ENCODE results near the gene DOCK1.

The DOCK1 gene

DNA sequence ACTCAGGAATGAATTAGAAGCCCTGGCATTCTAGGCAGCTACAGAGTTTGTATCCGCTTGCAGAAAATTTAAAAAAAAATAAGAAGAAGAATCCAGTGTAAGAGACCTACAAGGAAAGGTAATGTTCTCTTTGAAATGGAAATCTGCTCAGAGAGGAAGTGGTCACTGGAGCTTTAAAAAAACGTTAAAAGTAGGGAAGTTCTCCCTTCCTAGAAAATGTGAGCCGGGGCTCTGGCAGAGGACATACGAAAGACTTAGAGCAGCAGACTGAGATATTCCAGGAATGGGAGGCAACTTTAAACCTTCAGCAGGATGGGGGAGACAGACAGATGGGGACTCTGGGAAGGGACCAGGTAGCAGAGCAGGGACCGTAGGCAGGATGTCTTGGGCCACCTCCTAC, 494.4 kb downstream of the DOCK1 start:
- DNase-seq (ENCODE audit: low read depth) = no peak
- TF ChIP-seq, protein P1, sequence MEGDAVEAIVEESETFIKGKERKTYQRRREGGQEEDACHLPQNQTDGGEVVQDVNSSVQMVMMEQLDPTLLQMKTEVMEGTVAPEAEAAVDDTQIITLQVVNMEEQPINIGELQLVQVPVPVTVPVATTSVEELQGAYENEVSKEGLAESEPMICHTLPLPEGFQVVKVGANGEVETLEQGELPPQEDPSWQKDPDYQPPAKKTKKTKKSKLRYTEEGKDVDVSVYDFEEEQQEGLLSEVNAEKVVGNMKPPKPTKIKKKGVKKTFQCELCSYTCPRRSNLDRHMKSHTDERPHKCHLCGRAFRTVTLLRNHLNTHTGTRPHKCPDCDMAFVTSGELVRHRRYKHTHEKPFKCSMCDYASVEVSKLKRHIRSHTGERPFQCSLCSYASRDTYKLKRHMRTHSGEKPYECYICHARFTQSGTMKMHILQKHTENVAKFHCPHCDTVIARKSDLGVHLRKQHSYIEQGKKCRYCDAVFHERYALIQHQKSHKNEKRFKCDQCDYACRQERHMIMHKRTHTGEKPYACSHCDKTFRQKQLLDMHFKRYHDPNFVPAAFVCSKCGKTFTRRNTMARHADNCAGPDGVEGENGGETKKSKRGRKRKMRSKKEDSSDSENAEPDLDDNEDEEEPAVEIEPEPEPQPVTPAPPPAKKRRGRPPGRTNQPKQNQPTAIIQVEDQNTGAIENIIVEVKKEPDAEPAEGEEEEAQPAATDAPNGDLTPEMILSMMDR (conservative IDR thresholded peaks at IDR 0.05; ENCODE audit: low read depth, low read length) = no peak
- no peak overlapping the region for H3K4me3 ChIP-seq (ENCODE audit: low read length)

DNA sequence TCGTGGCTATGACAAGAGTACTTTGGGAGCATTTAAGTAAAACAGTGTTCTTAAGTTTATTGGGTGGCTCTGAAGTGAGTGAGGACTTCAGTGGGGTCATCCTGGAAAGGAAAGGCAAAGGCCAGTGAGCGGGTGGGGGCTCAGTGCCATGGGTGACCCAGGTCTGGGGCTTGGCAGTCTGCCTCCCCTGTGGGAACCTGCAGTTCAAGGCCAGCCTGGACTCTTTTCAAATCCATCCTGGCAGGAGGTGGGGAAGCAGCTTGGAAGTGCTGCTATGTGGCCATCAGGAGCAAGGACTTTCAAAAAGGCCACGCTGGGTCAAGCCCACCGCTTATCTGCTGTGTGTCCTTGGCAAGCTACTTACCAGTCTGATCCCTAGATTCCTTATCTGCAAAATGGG, 495.0 kb downstream of the DOCK1 start:
- DNase-seq (ENCODE audit: low read depth) = no peak
- TF ChIP-seq, protein P1 (conservative IDR thresholded peaks at IDR 0.05; ENCODE audit: low read depth, low read length) = no peak
- no peak overlapping the region for H3K4me3 ChIP-seq (ENCODE audit: low read length)

DNA sequence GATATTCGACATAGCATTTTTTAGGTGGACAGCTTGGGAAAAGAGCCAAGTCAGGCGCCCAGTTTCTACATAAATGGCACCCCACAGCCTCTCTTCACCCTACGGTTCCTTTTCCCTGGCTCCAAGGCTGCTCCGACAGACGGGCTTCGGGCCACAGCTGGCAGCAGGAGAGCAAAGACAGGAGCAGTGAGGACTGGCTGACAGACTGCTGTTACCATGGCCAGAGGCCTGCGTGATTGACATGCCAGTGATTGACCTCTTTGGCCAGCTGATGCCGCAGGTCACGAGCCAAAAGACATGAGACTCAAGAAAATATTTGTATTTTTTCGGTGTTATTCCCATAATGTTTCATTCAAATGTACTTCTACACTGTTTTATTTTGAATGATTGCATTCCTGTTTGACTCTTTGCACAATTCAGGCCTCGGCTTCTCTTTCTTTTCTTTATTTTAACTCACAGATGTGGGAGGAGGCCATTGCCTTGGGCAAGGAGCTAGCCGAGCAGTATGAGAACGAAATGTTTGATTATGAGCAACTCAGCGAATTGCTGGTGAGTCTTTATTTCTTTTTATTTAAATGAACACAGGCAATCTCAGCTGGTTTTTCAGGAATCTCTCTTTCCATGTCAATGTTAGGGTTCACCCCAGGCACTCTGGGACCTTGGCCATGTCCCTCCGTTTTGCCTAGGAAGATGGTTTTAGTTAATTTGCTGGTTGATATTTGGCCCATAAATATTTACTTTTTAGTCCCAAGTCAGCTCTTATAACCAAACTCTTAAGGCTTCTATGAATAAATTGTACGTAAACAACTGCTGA, 497.6 kb downstream of the DOCK1 start:
- no peak overlapping the region for H3K4me3 ChIP-seq (ENCODE audit: low read length)

DNA sequence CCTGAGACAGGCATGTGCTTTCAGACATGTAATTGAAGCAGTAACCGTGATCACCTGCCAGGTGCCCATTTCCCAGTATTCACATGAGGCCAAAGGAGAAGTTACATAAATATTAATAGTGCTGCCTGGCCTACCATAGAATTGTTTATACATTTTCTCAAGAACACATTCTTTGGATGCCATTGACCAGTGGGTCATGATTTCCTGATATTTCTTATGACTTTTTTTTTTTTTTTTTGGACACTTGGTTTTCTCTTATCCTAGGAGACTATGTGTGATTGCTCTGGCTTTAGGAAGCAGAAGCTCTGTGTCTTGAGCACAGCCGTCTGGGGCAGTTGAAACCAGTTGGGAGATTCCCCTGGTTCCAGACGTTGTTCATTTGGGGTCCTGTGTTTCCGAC, 500.0 kb downstream of the DOCK1 start:
- DNase-seq (ENCODE audit: low read depth) = peak; percentile 28
- TF ChIP-seq, protein P1 (conservative IDR thresholded peaks at IDR 0.05; ENCODE audit: low read depth, low read length) = no peak
- no peak overlapping the region for H3K4me3 ChIP-seq (ENCODE audit: low read length)

More for the DNA sequence above, 497.6 kb downstream of the DOCK1 start:
- TF ChIP-seq, protein P1 (conservative IDR thresholded peaks at IDR 0.05; ENCODE audit: low read depth, low read length) = no peak
- no peak for DNase-seq (ENCODE audit: low read depth)

DNA sequence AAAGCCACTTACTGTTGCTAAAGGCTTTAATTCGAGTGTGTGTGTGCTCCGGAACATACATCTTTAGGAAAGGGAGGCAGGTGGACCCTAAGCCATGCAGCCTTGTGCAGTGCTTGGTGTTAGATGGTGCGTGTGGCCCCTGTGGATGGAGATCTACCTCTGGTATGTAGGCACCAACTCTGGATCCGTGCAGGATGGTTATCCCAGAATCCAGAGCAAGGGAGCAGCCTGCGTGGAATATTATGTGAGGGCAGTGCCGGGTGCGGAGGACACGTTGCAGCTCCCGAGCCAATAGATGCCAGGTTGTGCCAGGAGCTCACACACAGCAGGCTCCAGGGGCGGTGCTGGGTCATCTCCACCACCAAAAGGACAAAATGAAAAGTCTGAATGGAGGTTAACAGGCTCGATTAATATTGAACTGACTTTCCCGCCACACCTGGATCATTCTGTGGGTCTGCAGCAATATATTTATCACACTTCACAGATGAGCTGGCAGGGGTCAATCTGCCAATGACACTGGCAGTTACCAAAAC, 500.9 kb downstream of the DOCK1 start:
- TF ChIP-seq, protein P1 (conservative IDR thresholded peaks at IDR 0.05; ENCODE audit: low read depth, low read length) = no peak
- no peak overlapping the region for H3K4me3 ChIP-seq (ENCODE audit: low read length)
- no peak for DNase-seq (ENCODE audit: low read depth)

DNA sequence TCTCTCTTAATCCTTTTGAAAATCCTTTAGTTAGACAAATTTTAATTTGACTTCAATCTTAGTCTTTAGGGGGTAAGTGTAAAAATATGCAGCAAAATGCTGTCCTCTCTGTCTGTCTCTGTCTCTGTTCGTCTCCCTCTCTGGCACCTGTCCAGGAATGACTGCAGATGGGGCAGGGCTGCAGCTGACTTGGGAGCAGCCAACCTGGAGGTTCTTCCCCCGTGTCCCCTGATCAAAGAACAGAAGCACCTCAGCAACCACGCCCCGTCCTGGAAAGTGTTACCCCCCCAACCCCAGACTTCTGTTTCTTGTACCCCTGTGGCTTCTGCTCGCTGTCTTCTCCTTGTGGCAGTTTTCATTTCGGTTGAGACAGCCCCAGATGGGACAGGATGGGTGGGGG, 502.3 kb downstream of the DOCK1 start:
- TF ChIP-seq, protein P1 (conservative IDR thresholded peaks at IDR 0.05; ENCODE audit: low read depth, low read length) = no peak
- DNase-seq (ENCODE audit: low read depth) = no peak
- H3K4me3 ChIP-seq (ENCODE audit: low read length) = no peak overlapping the region

Measured in retinal pigment epithelial cell (primary cell).